Activated B cell treated with CpG ODN at 0.5 μM for 24 hours (primary cell): ENCODE data around the gene SLC22A5. TPM values are rescaled to one million over a fixed set of nuclear protein-coding genes. Genes with fewer than 3 reads are reported as not detected.

ENCODE experiments used
- ATAC-seq: fragments of 200-7000 bp; cut with Tn5 transposase; one replicate; pipeline ENCODE4 v1.10.0; 2021; ENCODE audit warnings: low read depth, mild to moderate bottlenecking, moderate library complexity
- CTCF ChIA-PET: fragments of 350-600 bp; sonication (Branson Sonifier 250); formaldehyde crosslinking; loops from one replicate; lab custom pipeline; 2021; ENCODE audit warnings: antibody characterized with exemption; lab: Charles Lee
- POLR2A ChIA-PET: fragments of 350-600 bp; sonication (Branson Sonifier 250); formaldehyde crosslinking; loops from one replicate; lab custom pipeline; 2021; ENCODE audit warnings: antibody characterized with exemption; lab: Charles Lee
- DNase-seq: peaks from one replicate; pipeline ENCODE4 v3.0.0; 2022
- H3K27ac Mint-ChIP-seq: one replicate; pipeline ENCODE4 v1.8.0; 2020; ENCODE audit warnings: mixed read lengths
- H3K27me3 Mint-ChIP-seq: one replicate; pipeline ENCODE4 v1.8.0; 2021; ENCODE audit warnings: mixed read lengths
- H3K36me3 Mint-ChIP-seq: one replicate; pipeline ENCODE4 v1.8.0; 2021; ENCODE audit warnings: low read depth, mixed read lengths
- H3K4me1 Mint-ChIP-seq: one replicate; pipeline ENCODE4 v1.8.0; 2021; ENCODE audit warnings: mixed read lengths
- H3K4me3 Mint-ChIP-seq: one replicate; pipeline ENCODE4 v1.8.0; 2020; ENCODE audit warnings: mild to moderate bottlenecking, mixed read lengths
- H3K9me3 Mint-ChIP-seq: one replicate; pipeline ENCODE4 v1.8.0; 2020; ENCODE audit warnings: mixed read lengths
- CTCF ChIP-seq: fragments of 200-600 bp; IDR thresholded peaks from one replicate; pipeline ENCODE4 v1.8.0; 2022; ENCODE audit warnings: antibody characterized with exemption, mild to moderate bottlenecking
- intact Hi-C: fragments of 100-400 bp; cut with micrococcal nuclease; formaldehyde crosslinking; loops from one replicate; pipeline ENCODE4 v1.15.1; 2024
- total RNA-seq: library from RNA; stranded (reverse); gene quantifications from 2 replicates; pipeline ENCODE4 v1.2.3, GENCODE V29; 2022

The SLC22A5 gene
- total RNA-seq, 1 donor from 2014 or later = 6.6 TPM

- CTCF ChIA-PET = interaction anchor here (1.2 kb wide), 1 partner anchor 92 kb away, joined by 3 read pairs; no protein-coding TSS in a partner anchor
- H3K4me1 Mint-ChIP-seq = peaks cover 4% of the 10 kb centered on the region
- intact Hi-C loops = no loop called here
These were observed 4.3 kb upstream of the SLC22A5 start for GRCh38 chr5:132365213-132365612.

GRCh38 chr5:132368186-132368585 is 1.3 kb upstream of the SLC22A5 start:
- Mint-ChIP-seq H3K27me3 (no peaks in the 10 kb centered on the region), H3K9me3 (no peaks in the 10 kb centered on the region), H3K4me3 (no peak overlapping the region), H3K36me3 (peaks cover 13% of the 10 kb centered on the region), H3K4me1 (peaks cover 18% of the 10 kb centered on the region), H3K27ac (no peak overlapping the region)
- no peak for DNase-seq
- intact Hi-C loops = no loop called here
- no peak for TF ChIP-seq CTCF
- POLR2A ChIA-PET = interaction anchor here (0.6 to 2.5 kb wide), 4 partner anchors 10 to 122 kb away, joined by 6 to 55 read pairs (median 13); partner anchors contain the start of genes IRF1 and SLC22A4
- CTCF ChIA-PET = interaction anchor here (0.7 to 1.9 kb wide), 5 partner anchors 10 to 305 kb away, joined by 4 to 9 read pairs (median 5); no protein-coding TSS in a partner anchor
- no peak for ATAC-seq

More at GRCh38 chr5:132365213-132365612, 4.3 kb upstream of the SLC22A5 start:
- no peak overlapping the region for H3K4me3 Mint-ChIP-seq
- no peak for DNase-seq
- no peak for ATAC-seq
- H3K27me3 Mint-ChIP-seq = no peaks in the 10 kb centered on the region
- POLR2A ChIA-PET = no interaction called here
- H3K27ac Mint-ChIP-seq = no peak overlapping the region
- H3K36me3 Mint-ChIP-seq = peaks cover 16% of the 10 kb centered on the region
- no peak for TF ChIP-seq CTCF
- no peaks in the 10 kb centered on the region for H3K9me3 Mint-ChIP-seq

- H3K4me1 Mint-ChIP-seq = peaks cover 18% of the 10 kb centered on the region
- no peaks in the 10 kb centered on the region for H3K27me3 Mint-ChIP-seq
- CTCF ChIA-PET = interaction anchor here (0.8 to 1.9 kb wide), 7 partner anchors 11 to 306 kb away, joined by 3 to 9 read pairs (median 5); partner anchors contain the start of gene SLC22A4
- no peak for TF ChIP-seq CTCF
- H3K9me3 Mint-ChIP-seq = no peaks in the 10 kb centered on the region
- H3K27ac Mint-ChIP-seq = peak overlapping the region; percentile 74
- DNase-seq = no peak
- no peak for ATAC-seq
- intact Hi-C loops = loop anchor here (1.0 kb wide), 3 partner anchors 11 to 97 kb away; partner anchors contain the start of gene SLC22A4
- H3K4me3 Mint-ChIP-seq = peak overlapping the region; percentile 86
- peaks cover 6% of the 10 kb centered on the region for H3K36me3 Mint-ChIP-seq
- POLR2A ChIA-PET = interaction anchor here (0.6 to 2.5 kb wide), 17 partner anchors 10 to 683 kb away, joined by 3 to 55 read pairs (median 4); partner anchors contain the start of genes GDF9, HSPA4, IRF1 and SLC22A4
These were observed 470 bp upstream of the SLC22A5 start for GRCh38 chr5:132369007-132369473.

- H3K27me3 Mint-ChIP-seq = no peaks in the 10 kb centered on the region
- intact Hi-C loops = no loop called here
- peak overlapping the region; percentile 86 for H3K4me3 Mint-ChIP-seq
- POLR2A ChIA-PET = interaction anchor here (0.5 to 2.5 kb wide), 13 partner anchors 12 to 1634 kb away, joined by 3 to 55 read pairs (median 4); partner anchors contain the start of genes GDF9, IRF1 and SLC22A4
- H3K36me3 Mint-ChIP-seq = no peaks in the 10 kb centered on the region
- CTCF ChIA-PET = interaction anchor here (1.7 to 1.9 kb wide), 3 partner anchors 12 to 307 kb away, joined by 5 to 9 read pairs (median 8); partner anchors contain the start of gene SLC22A4
- DNase-seq = no peak
- H3K9me3 Mint-ChIP-seq = no peaks in the 10 kb centered on the region
- no peak for ATAC-seq
- H3K27ac Mint-ChIP-seq = peak overlapping the region; percentile 15
- TF ChIP-seq CTCF = no peak
- H3K4me1 Mint-ChIP-seq = peaks cover 18% of the 10 kb centered on the region
These were observed 866 bp downstream of the SLC22A5 start for GRCh38 chr5:132370181-132370970.
